ENCODE results near the gene EXOC6.

- TF ChIP-seq POLR2A (IDR thresholded peaks at IDR 0.05), result no peak
- TF ChIP-seq, protein P1, sequence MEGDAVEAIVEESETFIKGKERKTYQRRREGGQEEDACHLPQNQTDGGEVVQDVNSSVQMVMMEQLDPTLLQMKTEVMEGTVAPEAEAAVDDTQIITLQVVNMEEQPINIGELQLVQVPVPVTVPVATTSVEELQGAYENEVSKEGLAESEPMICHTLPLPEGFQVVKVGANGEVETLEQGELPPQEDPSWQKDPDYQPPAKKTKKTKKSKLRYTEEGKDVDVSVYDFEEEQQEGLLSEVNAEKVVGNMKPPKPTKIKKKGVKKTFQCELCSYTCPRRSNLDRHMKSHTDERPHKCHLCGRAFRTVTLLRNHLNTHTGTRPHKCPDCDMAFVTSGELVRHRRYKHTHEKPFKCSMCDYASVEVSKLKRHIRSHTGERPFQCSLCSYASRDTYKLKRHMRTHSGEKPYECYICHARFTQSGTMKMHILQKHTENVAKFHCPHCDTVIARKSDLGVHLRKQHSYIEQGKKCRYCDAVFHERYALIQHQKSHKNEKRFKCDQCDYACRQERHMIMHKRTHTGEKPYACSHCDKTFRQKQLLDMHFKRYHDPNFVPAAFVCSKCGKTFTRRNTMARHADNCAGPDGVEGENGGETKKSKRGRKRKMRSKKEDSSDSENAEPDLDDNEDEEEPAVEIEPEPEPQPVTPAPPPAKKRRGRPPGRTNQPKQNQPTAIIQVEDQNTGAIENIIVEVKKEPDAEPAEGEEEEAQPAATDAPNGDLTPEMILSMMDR (IDR thresholded peaks at IDR 0.05), result no peak
These were observed 14.0 kb upstream of the EXOC6 start for GRCh38 chr10:92834331-92834730.
